Measurements from ENCODE around the gene FAM151A. TPM values are rescaled to one million over a fixed set of nuclear protein-coding genes. Genes with fewer than 3 reads are reported as not detected.

Gene FAM151A
- total RNA-seq: not detected

DNA sequence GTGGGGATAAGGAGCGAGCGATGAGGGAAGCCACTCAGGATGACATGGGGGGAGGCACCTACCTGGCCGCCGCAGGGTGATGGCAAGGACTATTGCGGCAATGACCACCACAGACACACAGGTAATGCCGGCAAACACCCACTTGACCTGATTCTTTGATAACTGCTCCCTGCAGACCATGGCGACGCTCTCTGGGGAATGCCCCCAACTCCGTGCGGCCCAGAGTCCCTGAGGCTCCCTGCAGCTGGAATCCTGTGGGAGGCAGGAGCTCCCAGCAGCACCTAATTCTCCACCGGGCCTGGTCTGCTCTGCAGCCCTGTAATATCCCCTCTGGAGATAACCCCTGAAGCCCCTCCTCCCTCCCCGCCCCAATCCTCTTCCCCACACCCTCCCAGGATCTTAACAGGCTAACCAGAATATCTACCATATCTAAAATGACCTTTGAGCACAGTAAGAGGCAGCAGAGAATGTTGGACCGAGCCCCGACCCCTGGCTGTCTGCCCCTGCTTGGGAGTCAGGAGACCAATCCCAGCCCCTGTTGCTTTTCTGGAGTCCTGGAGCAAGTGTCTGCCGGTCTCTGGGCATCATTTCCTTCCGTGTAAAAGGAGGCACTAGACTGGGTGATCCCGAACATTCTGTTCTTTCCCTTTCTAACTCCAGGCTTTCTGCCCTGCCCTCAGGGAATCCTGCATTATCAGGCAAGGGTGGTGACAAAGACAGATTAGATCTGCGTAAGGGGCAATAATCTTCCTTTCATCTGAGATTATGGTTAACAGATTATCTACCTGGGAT lies at the start of gene FAM151A:
TSS of gene FAM151A (minus strand) at position 310 of the 792 bp plus-strand sequence. CDS start at position 180, 130 bp downstream.

DNA sequence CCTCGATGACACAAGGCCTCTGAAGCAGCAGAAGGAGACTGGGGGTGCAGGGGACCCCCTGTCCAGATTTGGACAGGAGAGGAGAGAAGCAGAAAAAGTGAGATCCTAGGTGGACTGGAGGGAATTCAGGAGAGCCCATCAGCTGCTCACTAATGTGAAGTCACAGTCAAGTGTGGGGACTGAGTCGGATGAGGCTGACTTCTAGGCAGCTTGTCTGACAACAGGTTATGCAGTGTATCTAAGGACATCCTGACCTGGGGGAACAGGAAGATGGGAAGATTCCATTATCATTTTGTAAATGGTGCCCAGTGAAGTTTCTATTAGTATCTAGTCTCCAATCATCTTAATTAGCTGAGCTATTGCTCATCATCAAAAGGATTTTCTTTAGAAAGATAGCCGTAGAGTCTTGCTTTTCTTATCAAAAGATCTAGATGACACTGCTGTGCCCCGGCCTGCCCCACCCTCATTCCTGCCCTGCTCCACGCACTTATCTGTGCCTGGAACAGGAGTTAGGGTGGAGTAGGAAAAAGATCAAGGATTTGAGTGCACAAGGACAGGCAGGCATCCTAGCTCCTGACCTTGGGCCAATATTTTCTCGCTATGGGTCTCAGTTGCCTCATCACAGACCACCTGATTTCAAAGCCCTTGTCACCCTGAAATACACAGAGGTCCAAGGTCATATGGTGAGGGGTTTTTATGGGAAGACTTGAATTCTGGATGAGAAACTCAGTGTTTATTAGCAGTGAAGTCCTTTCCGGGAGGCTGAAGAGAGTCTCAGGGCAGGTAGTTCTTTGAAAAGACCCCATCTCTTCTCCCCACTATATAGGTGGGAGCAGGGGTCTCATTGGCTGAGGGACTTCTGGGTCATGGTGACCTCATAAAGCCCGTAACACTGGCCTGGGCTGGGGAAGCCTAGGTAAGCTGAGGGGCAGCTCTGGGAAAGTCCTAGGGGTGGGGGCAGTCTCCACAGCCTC lies 17.8 kb upstream of the FAM151A start, which contains the start of gene MROH7:
TSS of gene MROH7 (plus strand) at position 924 of the 974 bp plus-strand sequence. CDS start 11,141 bp downstream, outside the sequence.

Other genes starting within 250 kb of the FAM151A start
- gene SSBP3, start 217.1 kb downstream of the FAM151A start, total RNA-seq: 43.4 TPM
- 26.9 TPM for gene ACOT11, start 75.3 kb downstream of the FAM151A start, total RNA-seq
- gene MROH7, start 18.3 kb upstream of the FAM151A start, total RNA-seq: 8.5 TPM
- gene TTC4, start 92.3 kb upstream of the FAM151A start, total RNA-seq: 28.6 TPM
- 8.4 TPM for gene PARS2, start 141.0 kb upstream of the FAM151A start, total RNA-seq
- gene TTC22, start 177.8 kb upstream of the FAM151A start, total RNA-seq: 3.2 TPM